ENCODE results near the gene TFAP2E. TPM values are rescaled to one million over a fixed set of nuclear protein-coding genes. Genes with fewer than 3 reads are reported as not detected.
A peak's percentile ranks its signal among the peaks of the same experiment; 100 is the strongest.
"Not testable (repeated sequence)": the region's sequence is repeated elsewhere in the genome, so short reads cannot be mapped to it uniquely, and the experiment has no call there.

Gene TFAP2E
- total and polyA plus RNA-seq, 4 donors, result 0.07 to 0.21 (median 0.09) TPM

DNA sequence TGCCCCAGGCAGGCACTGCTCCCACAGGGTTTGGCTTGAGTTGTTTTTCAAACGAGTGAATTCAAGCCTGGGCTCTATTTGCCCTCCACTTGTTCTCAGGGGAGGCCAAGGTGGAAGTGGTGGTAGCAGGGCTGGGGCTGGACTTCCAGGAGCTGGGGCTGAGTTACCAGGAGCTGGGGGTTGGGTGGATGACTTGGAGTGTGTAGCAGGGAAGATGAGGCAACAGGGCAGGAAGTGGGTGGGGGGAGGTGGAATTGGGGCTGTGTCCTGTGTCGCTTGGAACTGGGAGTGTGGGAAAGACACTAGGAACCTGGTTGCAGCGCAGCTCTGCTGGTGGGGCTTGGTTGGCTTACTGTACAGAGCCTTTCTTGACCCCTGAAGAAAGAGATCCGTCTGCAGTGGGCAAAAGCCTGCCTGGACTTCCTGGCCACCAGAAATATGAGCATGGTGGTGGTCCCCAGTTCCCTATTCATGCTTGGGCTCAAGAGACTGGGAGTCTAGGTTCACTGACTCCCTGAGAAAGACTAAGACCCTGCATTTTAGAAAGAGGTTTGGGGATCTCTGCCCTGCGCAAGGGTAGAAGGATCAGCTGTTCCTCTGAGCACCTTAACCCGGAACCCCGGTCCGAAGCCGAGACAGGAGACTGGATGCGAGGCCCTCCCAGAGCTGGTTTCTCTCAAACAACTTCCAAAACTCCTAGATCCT is 3.1 kb downstream of the TFAP2E start:
- TF ChIP-seq TAF1 (conservative IDR thresholded peaks at IDR 0.05) (no peak), FOXA2 (IDR thresholded peaks at IDR 0.05) (no peak), FOXA1 (IDR thresholded peaks at IDR 0.05) (no peak), ZBTB33 (IDR thresholded peaks at IDR 0.05) (no peak), RXRA (IDR thresholded peaks at IDR 0.05) (no peak), JUND (IDR thresholded peaks at IDR 0.05) (no peak), SP1 (IDR thresholded peaks at IDR 0.05) (no peak), HNF4G (IDR thresholded peaks at IDR 0.05) (no peak)
- TF ChIP-seq, protein P1, sequence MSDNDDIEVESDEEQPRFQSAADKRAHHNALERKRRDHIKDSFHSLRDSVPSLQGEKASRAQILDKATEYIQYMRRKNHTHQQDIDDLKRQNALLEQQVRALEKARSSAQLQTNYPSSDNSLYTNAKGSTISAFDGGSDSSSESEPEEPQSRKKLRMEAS (IDR thresholded peaks at IDR 0.05), result no peak
- peaks cover 0 to 6% (median 3%) of the 10 kb centered on the region in 4 donors for H3K27me3 ChIP-seq (ENCODE audit: control insufficient read depth in 4 of 4, insufficient read depth in 4 of 4, low read length in 3 of 4)
- no peak overlapping the region for H3K27ac ChIP-seq (ENCODE audit: low read depth in 1 of 2, low read length in 2 of 2)
- DNase-seq (ENCODE audit: low spot score), result no peak
- no peak overlapping the region for H3K9ac ChIP-seq (ENCODE audit: low read depth in 1 of 2, low read length in 2 of 2)
- peak overlapping the region in 1 of 3 donors; percentile 40 for H3K4me3 ChIP-seq (ENCODE audit: low read depth in 1 of 3, low read length in 3 of 3)
- no peaks in the 10 kb centered on the region for H3K36me3 ChIP-seq (ENCODE audit: control insufficient read depth in 4 of 4, insufficient read depth in 3 of 4, low read depth in 1 of 4, low read length in 3 of 4)
- H3K9me3 ChIP-seq (ENCODE audit: control insufficient read depth in 4 of 4, low read length in 3 of 4), result no peaks in the 10 kb centered on the region
- peaks cover 4 to 19% (median 14%) of the 10 kb centered on the region in 4 donors for H3K4me1 ChIP-seq (ENCODE audit: control insufficient read depth in 4 of 4, insufficient read depth in 4 of 4, low read length in 3 of 4)
- 56% methylated on average over 10 of the region's 10 CpGs for WGBS

DNA sequence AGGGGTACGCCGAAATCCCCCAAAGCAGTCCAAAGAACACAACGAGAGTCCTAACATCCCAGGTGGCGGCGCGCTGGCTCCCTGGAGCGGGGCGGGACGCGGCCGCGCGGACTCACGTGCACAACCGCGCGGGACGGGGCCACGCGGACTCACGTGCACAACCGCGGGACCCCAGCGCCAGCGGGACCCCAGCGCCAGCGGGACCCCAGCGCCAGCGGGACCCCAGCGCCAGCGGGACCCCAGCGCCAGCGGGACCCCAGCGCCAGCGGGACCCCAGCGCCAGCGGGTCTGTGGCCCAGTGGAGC is 3.6 kb downstream of the TFAP2E start:
- not testable (repeated sequence) for H3K27ac ChIP-seq (ENCODE audit: low read depth in 1 of 2, low read length in 2 of 2); H3K9ac ChIP-seq (ENCODE audit: low read depth in 1 of 2, low read length in 2 of 2); H3K9me3 ChIP-seq (ENCODE audit: control insufficient read depth in 4 of 4, low read length in 3 of 4); H3K36me3 ChIP-seq (ENCODE audit: control insufficient read depth in 4 of 4, insufficient read depth in 3 of 4, low read depth in 1 of 4, low read length in 3 of 4); DNase-seq (ENCODE audit: low spot score); H3K27me3 ChIP-seq (ENCODE audit: control insufficient read depth in 4 of 4, insufficient read depth in 4 of 4, low read length in 3 of 4)
- Histone ChIP-seq H3K4me3 (ENCODE audit: low read depth in 1 of 3, low read length in 3 of 3) (peak overlapping the region in 1 of 3 donors; percentile 40), H3K4me1 (ENCODE audit: control insufficient read depth in 4 of 4, insufficient read depth in 4 of 4, low read length in 3 of 4) (peaks cover 4 to 19% (median 14%) of the 10 kb centered on the region in 4 donors)
- 16% methylated on average over 37 of the region's 37 CpGs for WGBS

DNA sequence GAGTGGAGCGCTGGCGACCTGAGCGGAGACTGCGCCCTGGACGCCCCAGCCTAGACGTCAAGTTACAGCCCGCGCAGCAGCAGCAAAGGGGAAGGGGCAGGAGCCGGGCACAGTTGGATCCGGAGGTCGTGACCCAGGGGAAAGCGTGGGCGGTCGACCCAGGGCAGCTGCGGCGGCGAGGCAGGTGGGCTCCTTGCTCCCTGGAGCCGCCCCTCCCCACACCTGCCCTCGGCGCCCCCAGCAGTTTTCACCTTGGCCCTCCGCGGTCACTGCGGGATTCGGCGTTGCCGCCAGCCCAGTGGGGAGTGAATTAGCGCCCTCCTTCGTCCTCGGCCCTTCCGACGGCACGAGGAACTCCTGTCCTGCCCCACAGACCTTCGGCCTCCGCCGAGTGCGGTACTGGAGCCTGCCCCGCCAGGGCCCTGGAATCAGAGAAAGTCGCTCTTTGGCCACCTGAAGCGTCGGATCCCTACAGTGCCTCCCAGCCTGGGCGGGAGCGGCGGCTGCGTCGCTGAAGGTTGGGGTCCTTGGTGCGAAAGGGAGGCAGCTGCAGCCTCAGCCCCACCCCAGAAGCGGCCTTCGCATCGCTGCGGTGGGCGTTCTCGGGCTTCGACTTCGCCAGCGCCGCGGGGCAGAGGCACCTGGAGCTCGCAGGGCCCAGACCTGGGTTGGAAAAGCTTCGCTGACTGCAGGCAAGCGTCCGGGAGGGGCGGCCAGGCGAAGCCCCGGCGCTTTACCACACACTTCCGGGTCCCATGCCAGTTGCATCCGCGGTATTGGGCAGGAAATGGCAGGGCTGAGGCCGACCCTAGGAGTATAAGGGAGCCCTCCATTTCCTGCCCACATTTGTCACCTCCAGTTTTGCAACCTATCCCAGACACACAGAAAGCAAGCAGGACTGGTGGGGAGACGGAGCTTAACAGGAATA is 4.2 kb downstream of the TFAP2E start:
- H3K4me1 ChIP-seq (ENCODE audit: control insufficient read depth in 4 of 4, insufficient read depth in 4 of 4, low read length in 3 of 4), result peaks cover 4 to 19% (median 14%) of the 10 kb centered on the region in 4 donors
- no peak for DNase-seq (ENCODE audit: low spot score)
- no peaks in the 10 kb centered on the region for H3K9me3 ChIP-seq (ENCODE audit: control insufficient read depth in 4 of 4, low read length in 3 of 4)
- peak overlapping the region; percentile 11 to 40 (median 34) for H3K4me3 ChIP-seq (ENCODE audit: low read depth in 1 of 3, low read length in 3 of 3)
- H3K9ac ChIP-seq (ENCODE audit: low read depth in 1 of 2, low read length in 2 of 2), result no peak overlapping the region
- 6% methylated on average over 70 of the region's 70 CpGs for WGBS
- no peak overlapping the region for H3K27ac ChIP-seq (ENCODE audit: low read depth in 1 of 2, low read length in 2 of 2)
- no peaks in the 10 kb centered on the region for H3K36me3 ChIP-seq (ENCODE audit: control insufficient read depth in 4 of 4, insufficient read depth in 3 of 4, low read depth in 1 of 4, low read length in 3 of 4)
- H3K27me3 ChIP-seq (ENCODE audit: control insufficient read depth in 4 of 4, insufficient read depth in 4 of 4, low read length in 3 of 4), result peaks cover 0 to 4% (median 1%) of the 10 kb centered on the region in 4 donors
- TF ChIP-seq REST (IDR thresholded peaks at IDR 0.05) (no peak), ZBTB33 (IDR thresholded peaks at IDR 0.05) (no peak), EGR1 (IDR thresholded peaks at IDR 0.05; ENCODE audit: low read depth in 2 of 2) (no peak), FOXA2 (IDR thresholded peaks at IDR 0.05) (no peak), GABPA (IDR thresholded peaks at IDR 0.05 in 1 of 2, conservative IDR thresholded peaks at IDR 0.05 in 1 of 2) (no peak), TAF1 (conservative IDR thresholded peaks at IDR 0.05) (no peak), FOXA1 (IDR thresholded peaks at IDR 0.05) (no peak), RXRA (IDR thresholded peaks at IDR 0.05) (no peak), JUND (IDR thresholded peaks at IDR 0.05) (no peak), YY1 (IDR thresholded peaks at IDR 0.05) (no peak), HNF4A (conservative IDR thresholded peaks at IDR 0.05) (no peak)
- TF ChIP-seq, protein P1 (IDR thresholded peaks at IDR 0.05), result no peak
